ENCODE results near the gene HEATR9. TPM values are rescaled to one million over a fixed set of nuclear protein-coding genes. Genes with fewer than 3 reads are reported as not detected.

The HEATR9 gene
- total RNA-seq, 1 donor from 2014 or later = not detected

- peaks cover 5% of the 10 kb centered on the region for H3K36me3 Mint-ChIP-seq (ENCODE audit: unreplicated experiment)
- peaks cover 2% of the 10 kb centered on the region for H3K27me3 Mint-ChIP-seq (ENCODE audit: unreplicated experiment)
- no peaks in the 10 kb centered on the region for H3K9me3 Mint-ChIP-seq (ENCODE audit: unreplicated experiment)
- DNase-seq = peak; percentile 56
- H3K4me1 Mint-ChIP-seq (ENCODE audit: low read depth, unreplicated experiment) = peaks cover 6% of the 10 kb centered on the region
- peak; percentile 98 for TF ChIP-seq CTCF (IDR thresholded peaks at IDR 0.05; ENCODE audit: partially characterized antibody, unreplicated experiment)
- no peak overlapping the region for H3K4me3 Mint-ChIP-seq (ENCODE audit: unreplicated experiment)
- H3K27ac Mint-ChIP-seq (ENCODE audit: unreplicated experiment) = no peak overlapping the region
Measured at GRCh38 chr17:35849469-35850348, 19.0 kb downstream of the HEATR9 start.

GRCh38 chr17:35847633-35848373 is 20.9 kb downstream of the HEATR9 start:
- peaks cover 5% of the 10 kb centered on the region for H3K36me3 Mint-ChIP-seq (ENCODE audit: unreplicated experiment)
- no peak for DNase-seq
- no peaks in the 10 kb centered on the region for H3K9me3 Mint-ChIP-seq (ENCODE audit: unreplicated experiment)
- H3K27ac Mint-ChIP-seq (ENCODE audit: unreplicated experiment) = peak overlapping the region; percentile 3
- no peak overlapping the region for H3K4me3 Mint-ChIP-seq (ENCODE audit: unreplicated experiment)
- no peak for TF ChIP-seq CTCF (IDR thresholded peaks at IDR 0.05; ENCODE audit: partially characterized antibody, unreplicated experiment)
- H3K4me1 Mint-ChIP-seq (ENCODE audit: low read depth, unreplicated experiment) = peaks cover 6% of the 10 kb centered on the region
- H3K27me3 Mint-ChIP-seq (ENCODE audit: unreplicated experiment) = peaks cover 4% of the 10 kb centered on the region

- Mint-ChIP-seq H3K27me3 (ENCODE audit: unreplicated experiment) (peaks cover 4% of the 10 kb centered on the region), H3K4me1 (ENCODE audit: low read depth, unreplicated experiment) (peaks cover 6% of the 10 kb centered on the region), H3K4me3 (ENCODE audit: unreplicated experiment) (no peak overlapping the region), H3K27ac (ENCODE audit: unreplicated experiment) (no peak overlapping the region), H3K36me3 (ENCODE audit: unreplicated experiment) (peaks cover 5% of the 10 kb centered on the region), H3K9me3 (ENCODE audit: unreplicated experiment) (no peaks in the 10 kb centered on the region)
- no peak for TF ChIP-seq CTCF (IDR thresholded peaks at IDR 0.05; ENCODE audit: partially characterized antibody, unreplicated experiment)
- no peak for DNase-seq
Measured at GRCh38 chr17:35847006-35847405, 21.7 kb downstream of the HEATR9 start.

- Mint-ChIP-seq H3K36me3 (ENCODE audit: unreplicated experiment) (peaks cover 2% of the 10 kb centered on the region), H3K9me3 (ENCODE audit: unreplicated experiment) (no peaks in the 10 kb centered on the region), H3K27me3 (ENCODE audit: unreplicated experiment) (peaks cover 2% of the 10 kb centered on the region), H3K4me3 (ENCODE audit: unreplicated experiment) (no peak overlapping the region), H3K27ac (ENCODE audit: unreplicated experiment) (no peak overlapping the region), H3K4me1 (ENCODE audit: low read depth, unreplicated experiment) (peaks cover 6% of the 10 kb centered on the region)
- TF ChIP-seq CTCF (IDR thresholded peaks at IDR 0.05; ENCODE audit: partially characterized antibody, unreplicated experiment) = no peak
- no peak for DNase-seq
Measured at GRCh38 chr17:35846055-35846809, 22.5 kb downstream of the HEATR9 start.

All from glutamatergic neuron (in vitro differentiated cells).